Measurements from ENCODE around the gene MICA.

Gene MICA

DNA sequence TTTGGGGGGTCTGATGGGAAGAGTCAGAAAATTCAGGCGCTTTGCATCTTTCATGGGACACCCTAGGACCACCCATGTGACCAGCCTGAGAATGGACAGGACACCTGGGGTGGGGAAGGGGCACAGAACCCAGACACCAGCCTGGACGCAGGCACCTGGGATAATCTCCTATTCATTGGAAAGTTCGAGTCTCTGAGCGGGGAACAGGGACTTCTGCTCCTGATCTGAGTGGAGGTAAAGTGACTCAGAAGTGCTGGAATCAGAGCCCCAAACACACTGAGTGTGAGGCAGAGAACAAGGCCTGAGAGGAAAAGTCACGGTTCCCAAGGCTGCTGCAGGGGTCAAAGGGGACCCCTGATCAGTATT is 47.8 kb upstream of the MICA start:
- no peak overlapping the region for H3K4me3 ChIP-seq (ENCODE audit: insufficient read depth, low read length, poor library complexity, severe bottlenecking)
- H3K27me3 ChIP-seq (ENCODE audit: low read length): no peaks in the 10 kb centered on the region
- H3K9me3 ChIP-seq (ENCODE audit: insufficient read depth, low read length): no peaks in the 10 kb centered on the region
- no peaks in the 10 kb centered on the region for H3K79me2 ChIP-seq (ENCODE audit: insufficient read depth, low read length)
- H3K9me2 ChIP-seq (replicated peaks; ENCODE audit: insufficient read depth, low read length): no peaks in the 10 kb centered on the region
- no peak overlapping the region for H3K9ac ChIP-seq (ENCODE audit: low read length)
- H3K4me2 ChIP-seq (ENCODE audit: low read depth, low read length, poor library complexity, severe bottlenecking): no peak overlapping the region
- H3K27ac ChIP-seq (ENCODE audit: low read depth, low read length): no peak overlapping the region
- H2AFZ ChIP-seq (ENCODE audit: low read depth, low read length, severe bottlenecking): no peak overlapping the region
- TF ChIP-seq, protein P1, sequence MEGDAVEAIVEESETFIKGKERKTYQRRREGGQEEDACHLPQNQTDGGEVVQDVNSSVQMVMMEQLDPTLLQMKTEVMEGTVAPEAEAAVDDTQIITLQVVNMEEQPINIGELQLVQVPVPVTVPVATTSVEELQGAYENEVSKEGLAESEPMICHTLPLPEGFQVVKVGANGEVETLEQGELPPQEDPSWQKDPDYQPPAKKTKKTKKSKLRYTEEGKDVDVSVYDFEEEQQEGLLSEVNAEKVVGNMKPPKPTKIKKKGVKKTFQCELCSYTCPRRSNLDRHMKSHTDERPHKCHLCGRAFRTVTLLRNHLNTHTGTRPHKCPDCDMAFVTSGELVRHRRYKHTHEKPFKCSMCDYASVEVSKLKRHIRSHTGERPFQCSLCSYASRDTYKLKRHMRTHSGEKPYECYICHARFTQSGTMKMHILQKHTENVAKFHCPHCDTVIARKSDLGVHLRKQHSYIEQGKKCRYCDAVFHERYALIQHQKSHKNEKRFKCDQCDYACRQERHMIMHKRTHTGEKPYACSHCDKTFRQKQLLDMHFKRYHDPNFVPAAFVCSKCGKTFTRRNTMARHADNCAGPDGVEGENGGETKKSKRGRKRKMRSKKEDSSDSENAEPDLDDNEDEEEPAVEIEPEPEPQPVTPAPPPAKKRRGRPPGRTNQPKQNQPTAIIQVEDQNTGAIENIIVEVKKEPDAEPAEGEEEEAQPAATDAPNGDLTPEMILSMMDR (IDR thresholded peaks at IDR 0.05; ENCODE audit: insufficient read depth, low read length, poor library complexity, severe bottlenecking): no peak
- H3K36me3 ChIP-seq (ENCODE audit: low read length): no peaks in the 10 kb centered on the region
- H4K20me1 ChIP-seq (ENCODE audit: low read depth, low read length): no peaks in the 10 kb centered on the region
- no peaks in the 10 kb centered on the region for H3F3A ChIP-seq (ENCODE audit: insufficient read depth)

- peak overlapping the region; percentile 57 for H3K9ac ChIP-seq (ENCODE audit: low read length)
- H3K27ac ChIP-seq (ENCODE audit: low read depth, low read length): no peak overlapping the region
- H3K79me2 ChIP-seq (ENCODE audit: insufficient read depth, low read length): no peaks in the 10 kb centered on the region
- no peaks in the 10 kb centered on the region for H3K9me2 ChIP-seq (replicated peaks; ENCODE audit: insufficient read depth, low read length)
- peak overlapping the region; percentile 56 for H3K4me3 ChIP-seq (ENCODE audit: insufficient read depth, low read length, poor library complexity, severe bottlenecking)
- no peaks in the 10 kb centered on the region for H3K9me3 ChIP-seq (ENCODE audit: insufficient read depth, low read length)
- no peaks in the 10 kb centered on the region for H3F3A ChIP-seq (ENCODE audit: insufficient read depth)
- H3K27me3 ChIP-seq (ENCODE audit: low read length): no peaks in the 10 kb centered on the region
- no peak for TF ChIP-seq EZH2phosphoT487 (conservative IDR thresholded peaks at IDR 0.05; ENCODE audit: low read length)
- TF ChIP-seq, protein P1 (IDR thresholded peaks at IDR 0.05; ENCODE audit: insufficient read depth, low read length, poor library complexity, severe bottlenecking): no peak
- no peak overlapping the region for H2AFZ ChIP-seq (ENCODE audit: low read depth, low read length, severe bottlenecking)
- peak overlapping the region; percentile 64 for H3K4me2 ChIP-seq (ENCODE audit: low read depth, low read length, poor library complexity, severe bottlenecking)
- no peaks in the 10 kb centered on the region for H3K36me3 ChIP-seq (ENCODE audit: low read length)
- H4K20me1 ChIP-seq (ENCODE audit: low read depth, low read length): no peaks in the 10 kb centered on the region
These were observed 47.0 kb upstream of the MICA start for GRCh38 chr6:31356216-31356945.

DNA sequence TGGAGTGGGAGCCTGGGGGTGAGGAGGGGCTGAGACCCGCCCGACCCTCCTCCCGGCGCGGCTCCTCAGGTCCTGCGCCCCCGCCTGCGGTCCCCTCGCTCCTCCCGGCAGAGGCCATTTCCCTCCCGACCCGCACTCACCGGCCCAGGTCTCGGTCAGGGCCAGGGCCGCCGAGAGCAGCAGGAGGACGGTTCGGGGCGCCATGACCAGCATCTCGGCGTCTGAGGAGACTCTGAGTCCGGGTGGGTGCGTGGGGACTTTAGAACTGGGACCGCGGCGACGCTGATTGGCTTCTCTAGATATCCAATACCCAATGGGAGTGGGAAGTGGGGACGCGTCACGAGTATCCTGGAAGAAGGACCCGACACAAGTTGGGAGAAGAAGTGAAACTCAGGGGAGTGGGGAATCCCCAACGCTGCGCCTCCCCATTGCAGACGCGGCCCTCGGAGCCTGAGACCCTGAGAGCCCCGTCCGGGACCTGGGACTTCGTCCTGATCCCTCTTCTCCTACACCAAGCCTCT is 46.4 kb upstream of the MICA start, which contains the start of gene HLA-B:
Gene HLA-B (minus strand): TSS at position 234 of the 521 bp plus-strand sequence. CDS start 21 bp downstream, at position 213.
- Histone ChIP-seq H3K79me2 (ENCODE audit: insufficient read depth, low read length) (no peaks in the 10 kb centered on the region), H3K4me2 (ENCODE audit: low read depth, low read length, poor library complexity, severe bottlenecking) (peak within 1 kb of the TSS; percentile 64), H3F3A (ENCODE audit: insufficient read depth) (no peaks in the 10 kb centered on the region), H3K27ac (ENCODE audit: low read depth, low read length) (no peak within 1 kb of the TSS), H4K20me1 (ENCODE audit: low read depth, low read length) (no peaks in the 10 kb centered on the region), H2AFZ (ENCODE audit: low read depth, low read length, severe bottlenecking) (no peak within 1 kb of the TSS), H3K9me3 (ENCODE audit: insufficient read depth, low read length) (no peaks in the 10 kb centered on the region), H3K27me3 (ENCODE audit: low read length) (no peaks in the 10 kb centered on the region), H3K36me3 (ENCODE audit: low read length) (no peaks in the 10 kb centered on the region), H3K4me3 (ENCODE audit: insufficient read depth, low read length, poor library complexity, severe bottlenecking) (peak within 1 kb of the TSS; percentile 56), H3K9ac (ENCODE audit: low read length) (peak within 1 kb of the TSS; percentile 57), H3K9me2 (replicated peaks; ENCODE audit: insufficient read depth, low read length) (no peaks in the 10 kb centered on the region)
- TF ChIP-seq EZH2phosphoT487 (conservative IDR thresholded peaks at IDR 0.05; ENCODE audit: low read length): no peak
- TF ChIP-seq, protein P1 (IDR thresholded peaks at IDR 0.05; ENCODE audit: insufficient read depth, low read length, poor library complexity, severe bottlenecking): no peak
